SU-DHL-6 (cell line): ENCODE data around the gene XIRP1.

Experiments
- H2AFZ ChIP-seq: fragments of 200-600 bp; sonication (generic); 2 replicates; pipeline ENCODE4 v1.6.1; 2014; ENCODE audit warnings: low read depth, mild to moderate bottlenecking, moderate library complexity, mixed read lengths, antibody characterized with exemption, low read length; ENCODE audit not compliant: severe bottlenecking
- H3F3A ChIP-seq: fragments of 200-600 bp; shearing (Covaris generic); 2 replicates; pipeline ENCODE4 v1.6.0; 2016; ENCODE audit warnings: antibody characterized with exemption, mild to moderate bottlenecking; ENCODE audit not compliant: insufficient read depth
- H3K27ac ChIP-seq: fragments of 200-600 bp; sonication (generic); 2 replicates; pipeline ENCODE4 v1.5.1; 2016; ENCODE audit warnings: low read depth, mild to moderate bottlenecking, low read length, moderate library complexity, mixed read lengths
- H3K27me3 ChIP-seq: fragments of 200-600 bp; sonication (generic), shearing (Covaris generic); 2 replicates; pipeline ENCODE4 v1.6.0; 2014; ENCODE audit warnings: mild to moderate bottlenecking, low read length
- H3K36me3 ChIP-seq: fragments of 200-600 bp; sonication (generic); 2 replicates; pipeline ENCODE4 v1.6.1; 2014; ENCODE audit warnings: mild to moderate bottlenecking, low read length, mixed read lengths
- H3K4me2 ChIP-seq: fragments of 300-600, 200-600 bp; shearing (Covaris generic), sonication (generic); 2 replicates; pipeline ENCODE4 v1.6.0; 2014; ENCODE audit warnings: low read length, low read depth, mild to moderate bottlenecking; ENCODE audit not compliant: poor library complexity, severe bottlenecking
- H3K4me3 ChIP-seq: fragments of 200-600 bp; sonication (generic); 2 replicates; pipeline ENCODE4 v1.5.1; 2014; ENCODE audit warnings: antibody characterized with exemption, low read length, mild to moderate bottlenecking, mixed read lengths; ENCODE audit not compliant: insufficient read depth, poor library complexity, severe bottlenecking
- H3K79me2 ChIP-seq: fragments of 200-600 bp; sonication (generic); 2 replicates; pipeline ENCODE4 v1.6.1; 2014; ENCODE audit warnings: mild to moderate bottlenecking, low read length, moderate library complexity; ENCODE audit not compliant: insufficient read depth
- H3K9ac ChIP-seq: fragments of 200-600 bp; sonication (generic); 2 replicates; pipeline ENCODE4 v1.7.0; 2014; ENCODE audit warnings: mild to moderate bottlenecking, low read length
- H3K9me2 ChIP-seq: fragments of 200-600 bp; sonication (generic); replicated peaks from 2 replicates; pipeline ENCODE4 v1.6.1; 2014; ENCODE audit warnings: low read length; ENCODE audit not compliant: insufficient read depth
- H3K9me3 ChIP-seq: fragments of 200-600 bp; sonication (generic); 2 replicates; pipeline ENCODE4 v1.6.1; 2014; ENCODE audit warnings: low read length, mixed read lengths; ENCODE audit not compliant: insufficient read depth
- H4K20me1 ChIP-seq: fragments of 200-600 bp; sonication (generic); 2 replicates; pipeline ENCODE4 v1.6.1; 2014; ENCODE audit warnings: low read depth, mild to moderate bottlenecking, antibody characterized with exemption, low read length, moderate library complexity, mixed read lengths
- CTCF ChIP-seq: fragments of 200-600 bp; sonication (generic); IDR thresholded peaks from one replicate; pipeline ENCODE4 v1.5.1; 2017; ENCODE audit warnings: antibody characterized with exemption, mild to moderate bottlenecking, low read length, moderate library complexity; ENCODE audit not compliant: insufficient read depth, poor library complexity, severe bottlenecking
- EZH2phosphoT487 ChIP-seq: fragments of 200-600 bp; sonication (generic), shearing (Covaris generic); conservative IDR thresholded peaks from 2 replicates; pipeline ENCODE4 v1.6.1; 2018; ENCODE audit warnings: mild to moderate bottlenecking, antibody characterized with exemption, low read length, moderate library complexity, mixed read lengths

Gene XIRP1

GRCh38 chr3:39164414-39164813 is 28.0 kb downstream of the XIRP1 start:
- Histone ChIP-seq H3K9me2 (no peaks in the 10 kb centered on the region), H3K9ac (no peak overlapping the region), H3K4me2 (no peak overlapping the region), H3K27ac (no peak overlapping the region), H3K4me3 (no peak overlapping the region), H3K79me2 (no peaks in the 10 kb centered on the region), H3K9me3 (no peaks in the 10 kb centered on the region), H3K36me3 (no peaks in the 10 kb centered on the region), H2AFZ (no peak overlapping the region), H4K20me1 (no peaks in the 10 kb centered on the region), H3F3A (no peaks in the 10 kb centered on the region), H3K27me3 (no peaks in the 10 kb centered on the region)
- TF ChIP-seq EZH2phosphoT487 (no peak), CTCF (no peak)

GRCh38 chr3:39158148-39158715 is 34.2 kb downstream of the XIRP1 start:
- Histone ChIP-seq H3K4me3 (no peak overlapping the region), H3K9ac (no peak overlapping the region), H2AFZ (no peak overlapping the region), H3K36me3 (no peaks in the 10 kb centered on the region), H3K79me2 (no peaks in the 10 kb centered on the region), H3K4me2 (no peak overlapping the region), H4K20me1 (no peaks in the 10 kb centered on the region), H3K9me2 (no peaks in the 10 kb centered on the region), H3K27me3 (no peaks in the 10 kb centered on the region), H3K9me3 (no peaks in the 10 kb centered on the region), H3K27ac (no peak overlapping the region), H3F3A (no peaks in the 10 kb centered on the region)
- no peak for TF ChIP-seq EZH2phosphoT487
- no peak for TF ChIP-seq CTCF

GRCh38 chr3:39157359-39157758 is 35.0 kb downstream of the XIRP1 start:
- Histone ChIP-seq H2AFZ (no peak overlapping the region), H3K9ac (no peak overlapping the region), H3K9me2 (no peaks in the 10 kb centered on the region), H3K4me2 (no peak overlapping the region), H3K27ac (no peak overlapping the region), H3K9me3 (no peaks in the 10 kb centered on the region), H3K27me3 (no peaks in the 10 kb centered on the region), H3K4me3 (no peak overlapping the region), H3F3A (no peaks in the 10 kb centered on the region), H4K20me1 (no peaks in the 10 kb centered on the region), H3K79me2 (no peaks in the 10 kb centered on the region), H3K36me3 (no peaks in the 10 kb centered on the region)
- TF ChIP-seq CTCF, result no peak
- no peak for TF ChIP-seq EZH2phosphoT487
